Measurements from ENCODE around the gene SMYD1.
A peak's percentile ranks its signal among the peaks of the same experiment; 100 is the strongest.
"Not testable (repeated sequence)": the region's sequence is repeated elsewhere in the genome, so short reads cannot be mapped to it uniquely, and the experiment has no call there.

The SMYD1 gene

GRCh38 chr2:88067598-88067997, at the start of gene SMYD1:
Gene SMYD1 (plus strand): TSS chr2:88067825. CDS start chr2:88067865, 40 bp downstream.
- no peak for DNase-seq

GRCh38 chr2:88018077-88018805, 49.4 kb upstream of the SMYD1 start:
- not testable (repeated sequence) for DNase-seq

GRCh38 chr2:88018909-88019308, 48.7 kb upstream of the SMYD1 start:
- DNase-seq = no peak

GRCh38 chr2:88019985-88020384, 47.6 kb upstream of the SMYD1 start:
- no peak for DNase-seq

GRCh38 chr2:88022669-88022921, 45.0 kb upstream of the SMYD1 start:
- DNase-seq = no peak

- DNase-seq = no peak
Measured at GRCh38 chr2:88024509-88024908, 43.1 kb upstream of the SMYD1 start.

- DNase-seq = no peak
Measured at GRCh38 chr2:88027697-88028389, 39.8 kb upstream of the SMYD1 start.

- no peak for DNase-seq
Measured at GRCh38 chr2:88028931-88029330, 38.7 kb upstream of the SMYD1 start.

GRCh38 chr2:88032070-88032702, 35.4 kb upstream of the SMYD1 start:
- DNase-seq = no peak

- DNase-seq = no peak
Measured at GRCh38 chr2:88036182-88036581, 31.4 kb upstream of the SMYD1 start.

GRCh38 chr2:88036606-88037005, 31.0 kb upstream of the SMYD1 start:
- no peak for DNase-seq

- no peak for DNase-seq
Measured at GRCh38 chr2:88038263-88039105, 29.1 kb upstream of the SMYD1 start.

GRCh38 chr2:88042476-88042875, 25.1 kb upstream of the SMYD1 start:
- DNase-seq = no peak

GRCh38 chr2:88045561-88045960, 22.1 kb upstream of the SMYD1 start:
- not testable (repeated sequence) for DNase-seq

GRCh38 chr2:88048541-88048940, 19.1 kb upstream of the SMYD1 start:
- no peak for DNase-seq

GRCh38 chr2:88049622-88050021, 18.0 kb upstream of the SMYD1 start:
- DNase-seq = no peak

- no peak for DNase-seq
Measured at GRCh38 chr2:88051792-88052191, 15.8 kb upstream of the SMYD1 start.

GRCh38 chr2:88053296-88053695, 14.3 kb upstream of the SMYD1 start:
- DNase-seq = no peak

- DNase-seq = no peak
Measured at GRCh38 chr2:88053934-88054781, 13.5 kb upstream of the SMYD1 start.

GRCh38 chr2:88054782-88055370, 12.7 kb upstream of the SMYD1 start:
- no peak for DNase-seq

- peak; percentile 87 for DNase-seq
Measured at GRCh38 chr2:88055371-88056128, 12.1 kb upstream of the SMYD1 start, which contains the start of gene KRCC1. Gene KRCC1 (minus strand): TSS chr2:88055783. CDS start chr2:88028563, 27,220 bp downstream.

All from NCI-H1092 (cell line).